Endodermal cell (in vitro differentiated cells): ENCODE results near the gene SKIL. TPM values are rescaled to one million over a fixed set of nuclear protein-coding genes. Genes with fewer than 3 reads are reported as not detected.
A peak's percentile ranks its signal among the peaks of the same experiment; 100 is the strongest.

Source experiments
- DNase-seq: peaks from one replicate; pipeline ENCODE4 v3.0.0-alpha.2; 2017
- H3K27ac ChIP-seq: 2 replicates; pipeline ENCODE4 v1.5.1; 2013; ENCODE audit warnings: mild to moderate bottlenecking, low read depth, low read length, moderate library complexity
- H3K27me3 ChIP-seq: 2 replicates; pipeline ENCODE4 v1.6.1; 2013; ENCODE audit warnings: mild to moderate bottlenecking, low read length, moderate library complexity; ENCODE audit not compliant: insufficient read depth, control insufficient read depth, poor library complexity, severe bottlenecking
- H3K36me3 ChIP-seq: 2 replicates; pipeline ENCODE4 v1.7.0; 2013; ENCODE audit warnings: mild to moderate bottlenecking, low read length, moderate library complexity; ENCODE audit not compliant: control insufficient read depth, insufficient read depth
- H3K4me1 ChIP-seq: one replicate; pipeline ENCODE4 v1.7.0; 2013; ENCODE audit warnings: low read length; ENCODE audit not compliant: control insufficient read depth, insufficient read depth
- H3K4me3 ChIP-seq: 2 replicates; pipeline ENCODE4 v1.5.1; 2013; ENCODE audit warnings: mild to moderate bottlenecking, low read length, moderate library complexity
- H3K9ac ChIP-seq: 2 replicates; pipeline ENCODE4 v1.6.1; 2013; ENCODE audit warnings: mild to moderate bottlenecking, low read length, moderate library complexity; ENCODE audit not compliant: poor library complexity, severe bottlenecking; ENCODE audit errors: extremely low read depth
- H3K9me3 ChIP-seq: 2 replicates; pipeline ENCODE4 v1.6.1; 2013; ENCODE audit warnings: mild to moderate bottlenecking, low read length, moderate library complexity; ENCODE audit not compliant: control insufficient read depth
- H3K27ac Mint-ChIP-seq: 2 replicates; pipeline ENCODE4 v1.8.0; 2020; ENCODE audit warnings: mixed read lengths
- H3K27me3 Mint-ChIP-seq: 2 replicates; pipeline ENCODE4 v1.8.0; 2021; ENCODE audit warnings: mild to moderate bottlenecking, mixed read lengths; ENCODE audit not compliant: insufficient read depth
- H3K36me3 Mint-ChIP-seq: 2 replicates; pipeline ENCODE4 v1.8.0; 2020; ENCODE audit warnings: low read depth, mixed read lengths
- H3K4me1 Mint-ChIP-seq: 2 replicates; pipeline ENCODE4 v1.8.0; 2020; ENCODE audit warnings: mixed read lengths
- H3K4me3 Mint-ChIP-seq: 2 replicates; pipeline ENCODE4 v1.8.0; 2020; ENCODE audit warnings: mild to moderate bottlenecking, moderate library complexity, mixed read lengths
- H3K9me3 Mint-ChIP-seq: 2 replicates; pipeline ENCODE4 v1.8.0; 2020; ENCODE audit warnings: mild to moderate bottlenecking, mixed read lengths
- WGBS, 2 experiments: methylation state at CpG; one replicate each; pipeline versions ENCODE4 v1.1.5 to v1.1.7; 2013; ENCODE audit warnings: missing lambda C conversion rate in 2 of 2, mixed read lengths in 1 of 2; ENCODE audit not compliant: insufficient coverage in 1 of 2, insufficient read length in 1 of 2; 5-methylcytosine and 5-hydroxymethylcytosine counted together
- total RNA-seq, 2 donors: library from RNA; stranded (reverse); fragmentation: NEBNext Ultra II Directional in 1 of 2; extraction: Animal tissue kit (Norgen Biotek cat#: 25700) in 1 of 2; gene quantifications; 2 replicates in 1 of 2; 3 replicates in 1 of 2; pipeline ENCODE4 v1.2.1, GENCODE V29; 2021
- TF ChIP-seq, protein P1 (sequence below): fragments of 200-600 bp; sonication (generic); conservative IDR thresholded peaks from 2 replicates; pipeline ENCODE4 v1.5.0; 2021; ENCODE audit warnings: antibody characterized with exemption, mild to moderate bottlenecking

SKIL gene
- total RNA-seq, 2 donors from 2014 or later, result 147 to 174 TPM

DNA sequence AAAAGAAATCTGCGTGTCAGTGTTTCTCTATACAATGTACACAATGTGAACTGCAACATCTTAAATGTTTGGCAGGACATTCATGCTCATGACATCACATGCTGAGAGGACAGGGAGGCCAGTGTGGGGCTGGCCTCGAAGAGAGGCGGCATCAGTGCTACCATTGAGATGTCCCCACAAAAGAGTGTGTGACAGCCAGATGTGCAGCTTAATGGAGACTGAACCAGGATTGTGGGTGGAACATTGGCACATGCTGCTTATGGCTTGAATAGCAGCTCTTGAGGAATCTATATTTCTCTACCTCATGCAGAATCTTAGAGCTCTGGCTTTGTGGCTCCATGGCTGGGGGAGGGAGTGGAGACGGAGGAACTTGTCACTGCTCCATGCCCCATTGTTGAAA is 79.7 kb downstream of the SKIL start:
- H3K4me1 Mint-ChIP-seq, result peaks cover 14% of the 10 kb centered on the region
- Histone ChIP-seq H3K4me3 (no peak overlapping the region), H3K27me3 (no peaks in the 10 kb centered on the region), H3K27ac (no peak overlapping the region), H3K9ac (no peak overlapping the region), H3K4me1 (peaks cover 4% of the 10 kb centered on the region), H3K36me3 (no peaks in the 10 kb centered on the region), H3K9me3 (no peaks in the 10 kb centered on the region)
- no peaks in the 10 kb centered on the region for H3K36me3 Mint-ChIP-seq
- no peaks in the 10 kb centered on the region for H3K9me3 Mint-ChIP-seq
- H3K27me3 Mint-ChIP-seq, result peaks cover 2% of the 10 kb centered on the region
- no peak overlapping the region for H3K27ac Mint-ChIP-seq
- no peak overlapping the region for H3K4me3 Mint-ChIP-seq
- DNase-seq, result no peak
- WGBS, 2 experiments, result 84 to 92% methylated on average over 2 to 4 of the region's 4 CpGs
- TF ChIP-seq, protein P1, sequence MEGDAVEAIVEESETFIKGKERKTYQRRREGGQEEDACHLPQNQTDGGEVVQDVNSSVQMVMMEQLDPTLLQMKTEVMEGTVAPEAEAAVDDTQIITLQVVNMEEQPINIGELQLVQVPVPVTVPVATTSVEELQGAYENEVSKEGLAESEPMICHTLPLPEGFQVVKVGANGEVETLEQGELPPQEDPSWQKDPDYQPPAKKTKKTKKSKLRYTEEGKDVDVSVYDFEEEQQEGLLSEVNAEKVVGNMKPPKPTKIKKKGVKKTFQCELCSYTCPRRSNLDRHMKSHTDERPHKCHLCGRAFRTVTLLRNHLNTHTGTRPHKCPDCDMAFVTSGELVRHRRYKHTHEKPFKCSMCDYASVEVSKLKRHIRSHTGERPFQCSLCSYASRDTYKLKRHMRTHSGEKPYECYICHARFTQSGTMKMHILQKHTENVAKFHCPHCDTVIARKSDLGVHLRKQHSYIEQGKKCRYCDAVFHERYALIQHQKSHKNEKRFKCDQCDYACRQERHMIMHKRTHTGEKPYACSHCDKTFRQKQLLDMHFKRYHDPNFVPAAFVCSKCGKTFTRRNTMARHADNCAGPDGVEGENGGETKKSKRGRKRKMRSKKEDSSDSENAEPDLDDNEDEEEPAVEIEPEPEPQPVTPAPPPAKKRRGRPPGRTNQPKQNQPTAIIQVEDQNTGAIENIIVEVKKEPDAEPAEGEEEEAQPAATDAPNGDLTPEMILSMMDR, result no peak

DNA sequence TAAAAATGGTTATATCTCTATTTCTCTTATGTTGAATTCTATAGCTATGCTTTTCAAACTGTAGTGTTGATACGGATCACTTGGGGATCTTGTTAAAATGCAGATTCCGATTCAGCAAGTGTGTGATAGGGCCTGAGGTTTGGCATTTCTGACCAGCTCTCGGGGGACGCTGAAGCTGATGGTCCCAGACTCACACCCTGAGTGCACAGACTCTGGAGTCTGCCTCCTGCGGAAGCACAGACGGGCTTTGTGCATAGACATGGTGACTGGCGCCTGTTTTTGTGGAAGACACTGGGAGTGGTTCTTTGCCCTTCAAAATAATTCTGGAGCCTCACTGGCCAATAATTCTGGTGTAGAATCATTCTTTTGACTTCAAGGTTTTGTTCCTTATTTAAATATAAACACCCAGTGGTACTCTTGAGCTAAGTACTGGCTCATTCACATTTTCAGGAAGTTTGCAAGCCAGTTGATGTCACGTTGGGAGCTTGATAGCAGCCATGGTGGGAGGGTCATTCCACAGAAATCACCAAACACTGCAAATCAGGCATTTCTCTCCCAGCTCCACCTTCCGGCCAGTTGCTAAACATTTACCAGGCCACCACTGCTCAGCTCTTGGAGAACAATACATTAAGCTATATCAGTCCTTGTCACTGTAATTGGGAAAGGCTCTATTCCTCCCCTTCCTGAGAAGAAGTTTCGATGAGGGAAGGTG is 80.3 kb downstream of the SKIL start:
- WGBS, 2 experiments, result 78 to 80% methylated on average over 9 to 10 of the region's 10 CpGs
- Mint-ChIP-seq H3K9me3 (no peaks in the 10 kb centered on the region), H3K4me1 (peaks cover 14% of the 10 kb centered on the region), H3K27ac (peak overlapping the region; percentile 76), H3K36me3 (no peaks in the 10 kb centered on the region), H3K27me3 (peaks cover 2% of the 10 kb centered on the region), H3K4me3 (no peak overlapping the region)
- H3K9me3 ChIP-seq, result no peaks in the 10 kb centered on the region
- H3K27ac ChIP-seq, result no peak overlapping the region
- no peaks in the 10 kb centered on the region for H3K36me3 ChIP-seq
- no peak overlapping the region for H3K9ac ChIP-seq
- TF ChIP-seq, protein P1, result peak; percentile 54
- H3K4me1 ChIP-seq, result peaks cover 4% of the 10 kb centered on the region
- H3K4me3 ChIP-seq, result no peak overlapping the region
- H3K27me3 ChIP-seq, result no peaks in the 10 kb centered on the region
- peak; percentile 73 for DNase-seq

DNA sequence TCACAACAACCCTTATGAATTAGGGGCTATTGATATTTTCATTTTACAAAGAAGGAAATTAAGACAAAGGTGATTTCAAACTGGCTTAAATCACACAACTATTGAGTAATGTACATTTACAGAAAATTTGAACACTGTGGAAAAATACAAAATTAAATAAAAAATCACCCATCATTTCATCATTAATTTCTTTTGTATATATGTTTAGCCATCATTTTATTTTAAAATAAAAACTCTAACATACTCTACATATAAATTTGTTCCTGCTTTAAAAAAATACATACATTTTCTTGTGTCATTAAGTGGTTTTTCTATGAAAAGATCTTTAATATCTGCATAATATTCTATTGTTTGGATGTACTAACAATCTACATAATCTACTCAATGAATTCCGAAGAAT is 81.3 kb downstream of the SKIL start:
- H3K27ac Mint-ChIP-seq, result no peak overlapping the region
- 100% methylated on average over 1 of the region's 1 CpG; no CpG with 5 or more reads in 1 of the 2 experiments for WGBS, 2 experiments
- H3K9me3 Mint-ChIP-seq, result no peaks in the 10 kb centered on the region
- no peaks in the 10 kb centered on the region for H3K36me3 Mint-ChIP-seq
- no peak overlapping the region for H3K4me3 ChIP-seq
- H3K4me1 Mint-ChIP-seq, result peaks cover 14% of the 10 kb centered on the region
- TF ChIP-seq, protein P1, result no peak
- H3K4me3 Mint-ChIP-seq, result no peak overlapping the region
- H3K27ac ChIP-seq, result no peak overlapping the region
- H3K9ac ChIP-seq, result no peak overlapping the region
- no peaks in the 10 kb centered on the region for H3K9me3 ChIP-seq
- peaks cover 4% of the 10 kb centered on the region for H3K4me1 ChIP-seq
- H3K27me3 Mint-ChIP-seq, result peaks cover 2% of the 10 kb centered on the region
- no peaks in the 10 kb centered on the region for H3K36me3 ChIP-seq
- H3K27me3 ChIP-seq, result no peaks in the 10 kb centered on the region
- DNase-seq, result no peak
